Measurements from ENCODE around the gene ATAD2B. TPM values are rescaled to one million over a fixed set of nuclear protein-coding genes. Genes with fewer than 3 reads are reported as not detected.

The ATAD2B gene
- total and polyA plus RNA-seq, 2 of the 4 experiments (the other 2 are of a cell fraction) = 1.5 to 5.0 TPM

GRCh38 chr2:23753291-23754010, 173.5 kb downstream of the ATAD2B start (continued):
- no peak for TF ChIP-seq MXI1 (IDR thresholded peaks at IDR 0.05; ENCODE audit: borderline replicate concordance, low read depth, low read length)
- TF ChIP-seq CEBPB (IDR thresholded peaks at IDR 0.05; ENCODE audit: low read depth, low read length) = no peak
- no peak for TF ChIP-seq USF2 (IDR thresholded peaks at IDR 0.05; ENCODE audit: low read depth, low read length)
- TF ChIP-seq RFX5 (IDR thresholded peaks at IDR 0.05; ENCODE audit: low read depth, low read length) = no peak
- no peak for TF ChIP-seq MAZ (IDR thresholded peaks at IDR 0.05; ENCODE audit: borderline replicate concordance, low read depth, low read length)
